Keratinocyte (primary cell): ENCODE measurements around the gene SARS1. TPM values are rescaled to one million over a fixed set of nuclear protein-coding genes. Genes with fewer than 3 reads are reported as not detected.

ENCODE experiments used
- DNase-seq: peaks from one replicate; pipeline ENCODE4 v3.0.0-alpha.2; 2011; ENCODE audit warnings: low read depth, missing footprints, low spot score
- FAIRE-seq: peaks from 2 replicates; lab custom pipeline; 2011; peaks lifted over from hg19 to GRCh38; lab: Jason Lieb, UNC
- H2AFZ ChIP-seq: 2 replicates; pipeline ENCODE4 v1.6.0; 2012; ENCODE audit warnings: low read length, control low read depth, inconsistent platforms; ENCODE audit not compliant: control insufficient read depth
- H3K27ac ChIP-seq: 2 replicates; pipeline ENCODE4 v1.5.1; 2011; ENCODE audit warnings: low read length; ENCODE audit not compliant: control insufficient read depth, insufficient read depth
- H3K27me3 ChIP-seq: 3 replicates; pipeline ENCODE4 v1.6.0; 2011; ENCODE audit warnings: low read length; ENCODE audit not compliant: control insufficient read depth, insufficient read depth; ENCODE audit errors: extremely low read depth
- H3K36me3 ChIP-seq, 2 experiments: 2 replicates in 1 of 2; 3 replicates in 1 of 2; pipeline ENCODE4 v1.5.1; 2011; ENCODE audit warnings: low read length in 2 of 2, mild to moderate bottlenecking in 1 of 2; ENCODE audit not compliant: control insufficient read depth in 2 of 2, insufficient read depth in 2 of 2; ENCODE audit errors: extremely low read depth in 1 of 2
- H3K4me1 ChIP-seq: 3 replicates; pipeline ENCODE4 v1.5.1; 2011; ENCODE audit warnings: low read length; ENCODE audit not compliant: control insufficient read depth, insufficient read depth; ENCODE audit errors: extremely low read depth
- H3K4me2 ChIP-seq: 3 replicates; pipeline ENCODE4 v1.6.0; 2011; ENCODE audit warnings: low read depth, low read length; ENCODE audit not compliant: control insufficient read depth, insufficient read depth; ENCODE audit errors: extremely low read depth
- H3K4me3 ChIP-seq, 3 experiments: fragments of 200-600 bp in 1 of 3; sonication (generic) in 1 of 3; 2 replicates in 2 of 3; 3 replicates in 1 of 3; pipeline ENCODE4 v1.5.1; 2011 to 2016; ENCODE audit warnings: low read length in 3 of 3, mild to moderate bottlenecking in 3 of 3, control low read depth in 2 of 3, inconsistent platforms in 1 of 3, low read depth in 1 of 3, mixed read lengths in 1 of 3, mixed run types in 1 of 3, moderate library complexity in 1 of 3; ENCODE audit not compliant: control insufficient read depth in 2 of 3, insufficient read depth in 2 of 3; ENCODE audit errors: extremely low read depth in 1 of 3
- H3K79me2 ChIP-seq: 2 replicates; pipeline ENCODE4 v1.6.0; 2012; ENCODE audit warnings: low read length; ENCODE audit not compliant: control insufficient read depth, insufficient read depth
- H3K9ac ChIP-seq: 3 replicates; pipeline ENCODE4 v1.6.0; 2011; ENCODE audit warnings: low read length; ENCODE audit not compliant: control insufficient read depth, insufficient read depth; ENCODE audit errors: extremely low read depth
- H3K9me1 ChIP-seq: 3 replicates; pipeline ENCODE4 v1.6.0; 2011; ENCODE audit warnings: low read length; ENCODE audit not compliant: control insufficient read depth, insufficient read depth; ENCODE audit errors: extremely low read depth
- H3K9me3 ChIP-seq: 2 replicates; pipeline ENCODE4 v1.5.1; 2012; ENCODE audit warnings: low read depth, low read length; ENCODE audit not compliant: control insufficient read depth
- H4K20me1 ChIP-seq: 3 replicates; pipeline ENCODE4 v1.6.0; 2011; ENCODE audit warnings: low read length; ENCODE audit not compliant: control insufficient read depth, insufficient read depth; ENCODE audit errors: extremely low read depth
- EZH2 ChIP-seq: IDR thresholded peaks from one replicate; pipeline ENCODE4 v1.6.1; 2012; ENCODE audit warnings: inconsistent platforms, mild to moderate bottlenecking, low read length, moderate library complexity
- dilution Hi-C: fragments of 300-500 bp; cut with MboI; formaldehyde crosslinking; loops from one replicate; pipeline ENCODE4 v1.7.0; 2020; ENCODE audit warnings: low sequenced_read_pairs; ENCODE audit not compliant: extremely low pct_ligation_motif_present
- polyA plus RNA-seq, 5 experiments: library from polyadenylated mRNA; depleted of rRNA in 3 of 5; stranded (reverse) in 3 of 5; stranded (forward) in 1 of 5; unstranded in 1 of 5; fragments of >200 nt; gene quantifications; 1 replicate in 1 of 5; 2 replicates in 3 of 5; 3 replicates in 1 of 5; pipeline versions ENCODE4 v1.2.1 to v1.2.3, GENCODE V29; 2011 to 2012; ENCODE audit warnings: missing spikeins in 2 of 5, low read depth in 1 of 5, low replicate concordance in 1 of 5
- TF ChIP-seq, protein P1 (sequence below), 3 experiments: IDR thresholded peaks in 1 of 3; conservative IDR thresholded peaks in 1 of 3; optimal IDR thresholded peaks in 1 of 3; 2 replicates in 2 of 3; 3 replicates in 1 of 3; pipeline versions ENCODE3 to v1.5.1; 2011; ENCODE audit warnings: low read length in 3 of 3, mild to moderate bottlenecking in 3 of 3, moderate library complexity in 2 of 3, control low read depth in 1 of 3, inconsistent platforms in 1 of 3; ENCODE audit not compliant: insufficient read depth in 2 of 3; ENCODE audit errors: extremely low read depth in 1 of 3

The SARS1 gene
- polyA plus RNA-seq, 1 donor (not counting 4 experiments of a cell fraction or from before 2014, with no cell fraction given): 203 TPM

DNA sequence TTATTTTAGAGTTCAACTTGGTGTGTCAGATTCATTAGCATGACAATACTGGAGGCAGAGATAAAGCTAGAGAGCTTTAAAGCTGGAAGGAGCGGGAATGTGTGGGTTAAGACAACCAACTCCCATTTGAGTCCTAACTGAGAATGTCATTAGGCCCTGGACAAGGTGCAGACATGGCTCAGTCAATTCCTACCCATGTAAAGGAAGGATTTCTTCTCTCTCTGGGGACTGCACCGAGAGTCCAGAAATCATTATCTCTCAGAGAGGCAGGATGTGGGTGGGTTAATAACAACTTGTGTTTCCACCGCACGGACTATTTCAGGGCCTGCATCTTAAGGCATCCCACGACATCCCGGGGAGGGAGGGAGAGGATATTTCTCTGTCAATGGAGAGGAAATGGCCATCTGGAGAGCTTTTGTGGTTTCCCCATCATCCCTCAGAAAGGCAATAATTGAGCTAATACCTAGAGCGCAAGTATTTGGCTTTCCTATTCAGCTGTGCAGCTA lies 46.7 kb upstream of the SARS1 start:
- Histone ChIP-seq H4K20me1 (no peaks in the 10 kb centered on the region), H3K27ac (no peak overlapping the region), H3K4me2 (no peak overlapping the region), H3K9me1 (no peaks in the 10 kb centered on the region), H3K4me3 (no peak overlapping the region), H2AFZ (no peak overlapping the region), H3K4me1 (peaks cover 11% of the 10 kb centered on the region), H3K9ac (no peak overlapping the region), H3K36me3 (no peaks in the 10 kb centered on the region), H3K9me3 (no peaks in the 10 kb centered on the region), H3K79me2 (no peaks in the 10 kb centered on the region), H3K27me3 (no peaks in the 10 kb centered on the region)
- FAIRE-seq (no peak), DNase-seq (no peak)
- dilution Hi-C loops: no loop called here
- no peak for TF ChIP-seq EZH2
- TF ChIP-seq, protein P1, sequence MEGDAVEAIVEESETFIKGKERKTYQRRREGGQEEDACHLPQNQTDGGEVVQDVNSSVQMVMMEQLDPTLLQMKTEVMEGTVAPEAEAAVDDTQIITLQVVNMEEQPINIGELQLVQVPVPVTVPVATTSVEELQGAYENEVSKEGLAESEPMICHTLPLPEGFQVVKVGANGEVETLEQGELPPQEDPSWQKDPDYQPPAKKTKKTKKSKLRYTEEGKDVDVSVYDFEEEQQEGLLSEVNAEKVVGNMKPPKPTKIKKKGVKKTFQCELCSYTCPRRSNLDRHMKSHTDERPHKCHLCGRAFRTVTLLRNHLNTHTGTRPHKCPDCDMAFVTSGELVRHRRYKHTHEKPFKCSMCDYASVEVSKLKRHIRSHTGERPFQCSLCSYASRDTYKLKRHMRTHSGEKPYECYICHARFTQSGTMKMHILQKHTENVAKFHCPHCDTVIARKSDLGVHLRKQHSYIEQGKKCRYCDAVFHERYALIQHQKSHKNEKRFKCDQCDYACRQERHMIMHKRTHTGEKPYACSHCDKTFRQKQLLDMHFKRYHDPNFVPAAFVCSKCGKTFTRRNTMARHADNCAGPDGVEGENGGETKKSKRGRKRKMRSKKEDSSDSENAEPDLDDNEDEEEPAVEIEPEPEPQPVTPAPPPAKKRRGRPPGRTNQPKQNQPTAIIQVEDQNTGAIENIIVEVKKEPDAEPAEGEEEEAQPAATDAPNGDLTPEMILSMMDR (optimal IDR thresholded peaks at IDR 0.05 in 1 of 3, IDR thresholded peaks at IDR 0.05 in 1 of 3, conservative IDR thresholded peaks at IDR 0.05 in 1 of 3; ENCODE audit: extremely low read depth in 1 of 3, insufficient read depth in 2 of 3, low read length in 3 of 3): no peak

DNA sequence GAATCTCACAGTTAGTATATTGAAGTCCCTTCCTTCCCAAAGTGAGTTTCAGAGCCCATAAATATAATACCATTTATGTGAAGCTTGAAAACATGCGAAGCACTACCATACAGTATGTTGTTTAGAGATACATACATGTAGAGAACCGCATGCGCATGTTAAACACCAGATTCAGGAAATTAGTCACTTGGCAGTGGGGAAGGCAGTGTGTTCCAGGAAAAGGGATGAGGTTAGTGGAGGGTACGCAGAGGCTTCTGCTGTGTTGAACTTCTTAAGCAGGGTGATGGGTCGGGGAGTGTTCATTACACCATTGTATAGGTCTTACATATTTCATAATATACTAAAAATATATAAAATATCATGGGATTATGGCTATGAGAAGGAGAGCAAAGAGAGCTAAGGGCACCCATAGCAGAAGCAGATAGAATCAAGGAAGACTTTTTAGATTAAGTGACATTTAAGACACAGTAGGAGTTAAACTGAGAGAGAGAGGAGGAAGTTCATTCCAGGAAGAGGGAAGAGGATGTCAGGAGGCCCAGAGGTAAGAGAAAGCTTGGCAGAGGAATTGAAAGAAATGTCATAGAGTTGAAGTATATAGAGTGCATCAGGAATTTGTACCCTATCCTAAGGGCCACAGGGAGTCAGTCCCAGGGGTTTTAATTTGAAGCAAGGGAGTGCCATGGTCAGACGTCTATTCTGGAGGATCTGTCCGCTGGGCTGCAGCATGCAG lies 43.5 kb upstream of the SARS1 start:
- Histone ChIP-seq H3K9me3 (no peaks in the 10 kb centered on the region), H2AFZ (peak overlapping the region; percentile 19), H3K4me1 (peaks cover 3% of the 10 kb centered on the region), H3K9ac (no peak overlapping the region), H3K27me3 (no peaks in the 10 kb centered on the region), H3K36me3 (no peaks in the 10 kb centered on the region), H3K27ac (no peak overlapping the region), H3K4me3 (no peak overlapping the region), H3K9me1 (no peaks in the 10 kb centered on the region), H3K4me2 (no peak overlapping the region), H3K79me2 (no peaks in the 10 kb centered on the region), H4K20me1 (no peaks in the 10 kb centered on the region)
- TF ChIP-seq, protein P1 (optimal IDR thresholded peaks at IDR 0.05 in 1 of 3, IDR thresholded peaks at IDR 0.05 in 1 of 3, conservative IDR thresholded peaks at IDR 0.05 in 1 of 3; ENCODE audit: extremely low read depth in 1 of 3, insufficient read depth in 2 of 3, low read length in 3 of 3): no peak
- TF ChIP-seq EZH2: no peak
- DNase-seq (no peak), FAIRE-seq (no peak)
- dilution Hi-C loops: no loop called here
